Skin epidermis (tissue), 12 donors: Measurements from ENCODE around the gene LMO1.

ENCODE experiments used
- H3K27ac ChIP-seq, 21 experiments: fragments of 200-600 bp; sonication (generic) in 11 of 21; one replicate each; pipeline ENCODE4 v1.5.0; 2020; ENCODE audit warnings: mild to moderate bottlenecking in 3 of 21, inconsistent platforms in 2 of 21, moderate library complexity in 2 of 21
- H3K4me3 ChIP-seq, 7 experiments: fragments of 200-600 bp; sonication (generic) in 2 of 7; one replicate each; pipeline ENCODE4 v1.5.0; 2020; ENCODE audit warnings: inconsistent platforms in 2 of 7, mild to moderate bottlenecking in 2 of 7, moderate library complexity in 1 of 7

The LMO1 gene

GRCh38 chr11:8267280-8267679 is 3.6 kb upstream of the LMO1 start:
- Histone ChIP-seq H3K4me3 (peak overlapping the region in 1 of 7 experiments; percentile 57), H3K27ac (peak overlapping the region in 1 of 21 experiments; percentile 78)

- H3K27ac ChIP-seq = peak overlapping the region in 1 of 21 experiments; percentile 78
These were observed 2.9 kb upstream of the LMO1 start for GRCh38 chr11:8266246-8267241.

GRCh38 chr11:8265681-8266241 is 2.1 kb upstream of the LMO1 start:
- no peak overlapping the region for H3K27ac ChIP-seq
- H3K4me3 ChIP-seq = no peak overlapping the region

More at GRCh38 chr11:8266246-8267241, 2.9 kb upstream of the LMO1 start:
- H3K4me3 ChIP-seq = no peak overlapping the region

GRCh38 chr11:8263109-8263768 is 439 bp downstream of the LMO1 start:
- peak overlapping the region in 7 of 21 experiments; percentile 13 to 51 (median 35) for H3K27ac ChIP-seq

GRCh38 chr11:8262552-8263108 is 1.0 kb downstream of the LMO1 start:
- peak overlapping the region in 6 of 21 experiments; percentile 26 to 51 (median 43) for H3K27ac ChIP-seq
- peak overlapping the region; percentile 28 to 53 (median 38) for H3K4me3 ChIP-seq

More at GRCh38 chr11:8263109-8263768, 439 bp downstream of the LMO1 start:
- peak overlapping the region; percentile 28 to 53 (median 38) for H3K4me3 ChIP-seq

- Histone ChIP-seq H3K4me3 (peak overlapping the region; percentile 28 to 53 (median 38)), H3K27ac (peak overlapping the region in 3 of 21 experiments; percentile 27 to 46 (median 45))
These were observed 1.6 kb downstream of the LMO1 start for GRCh38 chr11:8261921-8262551.

- H3K4me3 ChIP-seq = no peak overlapping the region
- H3K27ac ChIP-seq = no peak overlapping the region
These were observed 2.4 kb downstream of the LMO1 start for GRCh38 chr11:8261291-8261690.

GRCh38 chr11:8260202-8260966 is 3.3 kb downstream of the LMO1 start:
- H3K27ac ChIP-seq = no peak overlapping the region
- no peak overlapping the region for H3K4me3 ChIP-seq

GRCh38 chr11:8259306-8259959 is 4.2 kb downstream of the LMO1 start:
- Histone ChIP-seq H3K27ac (no peak overlapping the region), H3K4me3 (no peak overlapping the region)

- Histone ChIP-seq H3K27ac (no peak overlapping the region), H3K4me3 (no peak overlapping the region)
These were observed 4.9 kb downstream of the LMO1 start for GRCh38 chr11:8258784-8259183.

- H3K27ac ChIP-seq = peak overlapping the region in 1 of 21 experiments; percentile 5
- H3K4me3 ChIP-seq = no peak overlapping the region
These were observed 5.4 kb downstream of the LMO1 start for GRCh38 chr11:8258289-8258688.

- H3K27ac ChIP-seq = no peak overlapping the region
- H3K4me3 ChIP-seq = no peak overlapping the region
These were observed 6.5 kb downstream of the LMO1 start for GRCh38 chr11:8257003-8257664.

GRCh38 chr11:8256271-8257002 is 7.2 kb downstream of the LMO1 start:
- no peak overlapping the region for H3K4me3 ChIP-seq
- no peak overlapping the region for H3K27ac ChIP-seq

- H3K27ac ChIP-seq = no peak overlapping the region
- H3K4me3 ChIP-seq = no peak overlapping the region
These were observed 10.1 kb downstream of the LMO1 start for GRCh38 chr11:8253566-8253965.

- Histone ChIP-seq H3K4me3 (no peak overlapping the region), H3K27ac (peak overlapping the region in 1 of 21 experiments; percentile 66)
These were observed 10.7 kb downstream of the LMO1 start for GRCh38 chr11:8252946-8253345.

- H3K27ac ChIP-seq = peak overlapping the region in 4 of 21 experiments; percentile 31 to 76 (median 51)
These were observed 11.3 kb downstream of the LMO1 start for GRCh38 chr11:8252388-8252787.

More at GRCh38 chr11:8252388-8252787, 11.3 kb downstream of the LMO1 start:
- H3K4me3 ChIP-seq = no peak overlapping the region
